HFFc6 (cell line): ENCODE results near the gene WDPCP. TPM values are rescaled to one million over a fixed set of nuclear protein-coding genes. Genes with fewer than 3 reads are reported as not detected.
"Not testable (repeated sequence)": the region's sequence is repeated elsewhere in the genome, so short reads cannot be mapped to it uniquely, and the experiment has no call there.

Experiments used
- DNase-seq: peaks from one replicate; pipeline ENCODE4 v3.0.0-alpha.2; 2018
- H3K27ac Mint-ChIP-seq: 2 replicates; pipeline ENCODE4 v1.8.0; 2020; ENCODE audit warnings: mild to moderate bottlenecking, mixed read lengths
- H3K27me3 Mint-ChIP-seq: 2 replicates; pipeline ENCODE4 v1.8.0; 2021; ENCODE audit warnings: mild to moderate bottlenecking, moderate library complexity, mixed read lengths; ENCODE audit not compliant: insufficient read depth
- H3K36me3 Mint-ChIP-seq: 2 replicates; pipeline ENCODE4 v1.8.0; 2021; ENCODE audit warnings: low read depth, mixed read lengths
- H3K4me1 Mint-ChIP-seq: 2 replicates; pipeline ENCODE4 v1.8.0; 2020; ENCODE audit warnings: low read depth, mixed read lengths
- H3K4me3 Mint-ChIP-seq: 2 replicates; pipeline ENCODE4 v1.8.0; 2020; ENCODE audit warnings: mild to moderate bottlenecking, moderate library complexity, mixed read lengths
- H3K9me3 Mint-ChIP-seq: 2 replicates; pipeline ENCODE4 v1.8.0; 2020; ENCODE audit warnings: mild to moderate bottlenecking, mixed read lengths
- CTCF ChIP-seq: fragments of 200-600 bp; sonication (generic); IDR thresholded peaks from 2 replicates; pipeline ENCODE4 v1.5.0; 2021; ENCODE audit warnings: antibody characterized with exemption, mild to moderate bottlenecking
- total RNA-seq, 6 experiments: library from RNA; stranded (reverse); fragmentation: NEBNext Ultra II Directional; extraction: Animal tissue kit (Norgen Biotek cat#: 25700); gene quantifications; 2 replicates in 1 of 6; 3 replicates in 5 of 6; pipeline ENCODE4 v1.2.3, GENCODE V29; 2021

Gene WDPCP
- total RNA-seq, 6 experiments from 2014 or later = 3.0 to 5.9 (median 4.6) TPM

- peaks cover 23% of the 10 kb centered on the region for H3K9me3 Mint-ChIP-seq
- no peaks in the 10 kb centered on the region for H3K4me1 Mint-ChIP-seq
- no peak for TF ChIP-seq CTCF
- no peak overlapping the region for H3K4me3 Mint-ChIP-seq
- H3K27ac Mint-ChIP-seq = no peak overlapping the region
- H3K27me3 Mint-ChIP-seq = no peaks in the 10 kb centered on the region
- H3K36me3 Mint-ChIP-seq = peaks cover 17% of the 10 kb centered on the region
- no peak for DNase-seq
These were observed 247.8 kb downstream of the WDPCP start for GRCh38 chr2:63340443-63340842.

- no peak for DNase-seq
- Mint-ChIP-seq H3K4me3 (no peak overlapping the region), H3K4me1 (no peaks in the 10 kb centered on the region), H3K9me3 (no peaks in the 10 kb centered on the region), H3K36me3 (no peaks in the 10 kb centered on the region), H3K27ac (no peak overlapping the region), H3K27me3 (no peaks in the 10 kb centered on the region)
- no peak for TF ChIP-seq CTCF
These were observed 253.4 kb downstream of the WDPCP start for GRCh38 chr2:63334910-63335309.

- no peaks in the 10 kb centered on the region for H3K4me1 Mint-ChIP-seq
- no peaks in the 10 kb centered on the region for H3K27me3 Mint-ChIP-seq
- no peaks in the 10 kb centered on the region for H3K9me3 Mint-ChIP-seq
- H3K27ac Mint-ChIP-seq = no peak overlapping the region
- H3K36me3 Mint-ChIP-seq = 0 out of 2 replicates have a peak, but pooled peaks cover 4% of the 10 kb centered on the region
- no peak for DNase-seq
- TF ChIP-seq CTCF = no peak
- H3K4me3 Mint-ChIP-seq = no peak overlapping the region
These were observed 261.8 kb downstream of the WDPCP start for GRCh38 chr2:63326473-63326872.

- H3K36me3 Mint-ChIP-seq, H3K4me3 Mint-ChIP-seq, H3K9me3 Mint-ChIP-seq, DNase-seq, H3K27me3 Mint-ChIP-seq, H3K4me1 Mint-ChIP-seq, H3K27ac Mint-ChIP-seq: not testable (repeated sequence)
These were observed 264.6 kb downstream of the WDPCP start for GRCh38 chr2:63323662-63324061.

GRCh38 chr2:63321973-63322372 lies 266.3 kb downstream of the WDPCP start:
- not testable (repeated sequence) for H3K36me3 Mint-ChIP-seq, H3K9me3 Mint-ChIP-seq, DNase-seq, H3K27ac Mint-ChIP-seq, H3K27me3 Mint-ChIP-seq, H3K4me1 Mint-ChIP-seq, H3K4me3 Mint-ChIP-seq

GRCh38 chr2:63320669-63321068 lies 267.6 kb downstream of the WDPCP start:
- no peak for TF ChIP-seq CTCF
- Mint-ChIP-seq H3K27ac (no peak overlapping the region), H3K4me3 (no peak overlapping the region), H3K9me3 (no peaks in the 10 kb centered on the region), H3K4me1 (no peaks in the 10 kb centered on the region), H3K36me3 (0 out of 2 replicates have a peak, but pooled peaks cover 4% of the 10 kb centered on the region), H3K27me3 (no peaks in the 10 kb centered on the region; the same call in 1 of the 2 replicates)
- DNase-seq = no peak

- TF ChIP-seq CTCF = no peak
- no peaks in the 10 kb centered on the region for H3K4me1 Mint-ChIP-seq
- H3K4me3 Mint-ChIP-seq = no peak overlapping the region
- DNase-seq = no peak
- no peak overlapping the region for H3K27ac Mint-ChIP-seq
- peaks cover 7% of the 10 kb centered on the region for H3K9me3 Mint-ChIP-seq
- no peaks in the 10 kb centered on the region; the same call in 1 of the 2 replicates for H3K27me3 Mint-ChIP-seq
- no peaks in the 10 kb centered on the region; the same call in 1 of the 2 replicates for H3K36me3 Mint-ChIP-seq
These were observed 277.7 kb downstream of the WDPCP start for GRCh38 chr2:63310614-63311013.
